ENCODE results near the gene AGER. TPM values are rescaled to one million over a fixed set of nuclear protein-coding genes. Genes with fewer than 3 reads are reported as not detected.

AGER gene
- total and polyA plus RNA-seq, 9 donors, result 3.4 to 12.8 (median 7.9) TPM

GRCh38 chr6:32163559-32164258, 20.3 kb downstream of the AGER start:
- 85 to 88% (median 85%) methylated on average over 7 of the region's 7 CpGs for WGBS, 3 donors
- Histone ChIP-seq H3K36me3 (no peaks in the 10 kb centered on the region), H3K9me3 (no peaks in the 10 kb centered on the region), H3K4me1 (ENCODE audit: insufficient read depth) (no peaks in the 10 kb centered on the region), H3K27me3 (no peaks in the 10 kb centered on the region), H3K4me3 (no peak overlapping the region), H3K27ac (no peak overlapping the region)
- TF ChIP-seq POLR2A (IDR thresholded peaks at IDR 0.05) (no peak), CTCF (IDR thresholded peaks at IDR 0.05) (no peak), EP300 (IDR thresholded peaks at IDR 0.05) (no peak)
- intact Hi-C loops (cut with DNase I), result no loop called here
- no peak for DNase-seq

DNA sequence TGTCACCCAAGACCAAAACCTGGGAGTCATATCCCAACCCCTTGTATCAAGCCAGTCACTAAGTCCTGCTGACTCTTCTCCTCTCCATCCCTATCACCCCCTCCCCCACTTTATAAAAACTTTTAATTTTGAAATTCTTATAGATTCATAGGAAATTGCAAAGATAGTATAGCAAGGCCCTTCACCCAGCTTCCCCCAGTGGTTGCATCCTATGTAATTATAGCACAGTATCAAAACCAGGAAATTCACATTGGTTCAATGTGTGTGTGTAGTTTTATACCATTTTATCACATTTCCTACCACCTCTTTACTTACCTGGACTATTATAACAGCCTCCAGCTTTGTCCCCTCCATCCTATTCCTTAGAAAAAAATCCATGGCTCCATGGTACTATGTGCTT, 26.0 kb downstream of the AGER start:
- no peak overlapping the region for H3K27ac ChIP-seq
- H3K4me3 ChIP-seq, result no peak overlapping the region
- no peaks in the 10 kb centered on the region for H3K27me3 ChIP-seq
- no peak for TF ChIP-seq POLR2A (IDR thresholded peaks at IDR 0.05)
- H3K36me3 ChIP-seq, result no peaks in the 10 kb centered on the region
- H3K4me1 ChIP-seq (ENCODE audit: insufficient read depth), result peaks cover 6% of the 10 kb centered on the region
- intact Hi-C loops (cut with DNase I), result loop anchor here in 1 of 4 donors (10.0 kb wide), 1 partner anchor 73 kb away; no protein-coding TSS in a partner anchor
- no peaks in the 10 kb centered on the region for H3K9me3 ChIP-seq
- no peak for DNase-seq

GRCh38 chr6:32156891-32157290, 27.2 kb downstream of the AGER start:
- TF ChIP-seq EP300 (IDR thresholded peaks at IDR 0.05), result no peak
- TF ChIP-seq CTCF (IDR thresholded peaks at IDR 0.05), result no peak
- no peak for TF ChIP-seq POLR2A (IDR thresholded peaks at IDR 0.05)
- H3K36me3 ChIP-seq, result no peaks in the 10 kb centered on the region
- no peak overlapping the region for H3K27ac ChIP-seq
- H3K4me1 ChIP-seq (ENCODE audit: insufficient read depth), result peaks cover 9% of the 10 kb centered on the region
- H3K4me3 ChIP-seq, result no peak overlapping the region
- 78 to 87% (median 79%) methylated on average over 9 of the region's 9 CpGs for WGBS, 3 donors
- no peaks in the 10 kb centered on the region for H3K9me3 ChIP-seq
- no peak for DNase-seq
- intact Hi-C loops (cut with DNase I), result loop anchor here in 1 of 4 donors (10.0 kb wide), 1 partner anchor 72 kb away; no protein-coding TSS in a partner anchor
- H3K27me3 ChIP-seq, result no peaks in the 10 kb centered on the region

DNA sequence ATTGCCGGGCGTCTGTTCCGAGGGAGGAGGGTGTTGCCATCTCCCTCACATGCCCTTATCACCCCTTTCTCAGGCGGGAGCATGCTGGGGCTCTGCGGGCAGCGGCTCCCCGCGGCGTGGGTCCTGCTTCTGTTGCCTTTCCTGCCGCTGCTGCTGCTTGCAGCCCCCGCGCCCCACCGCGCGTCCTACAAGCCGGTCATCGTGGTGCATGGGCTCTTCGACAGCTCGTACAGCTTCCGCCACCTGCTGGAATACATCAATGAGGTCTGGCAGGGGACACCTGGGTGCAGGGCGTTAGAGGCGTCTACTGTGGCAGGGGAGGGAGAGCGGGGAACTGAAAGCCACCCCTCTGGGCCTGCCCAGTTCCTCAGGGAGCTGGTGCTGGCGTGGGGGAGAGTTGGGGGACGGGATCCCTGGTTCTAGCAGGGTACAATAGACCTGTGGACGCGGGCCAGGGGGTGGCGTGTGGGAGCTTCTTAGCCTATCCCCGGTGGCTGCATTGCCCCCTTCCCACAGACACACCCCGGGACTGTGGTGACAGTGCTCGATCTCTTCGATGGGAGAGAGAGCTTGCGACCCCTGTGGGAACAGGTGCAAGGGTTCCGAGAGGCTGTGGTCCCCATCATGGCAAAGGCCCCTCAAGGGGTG, 29.4 kb downstream of the AGER start:
- H3K4me1 ChIP-seq (ENCODE audit: insufficient read depth), result peaks cover 9% of the 10 kb centered on the region
- no peaks in the 10 kb centered on the region for H3K9me3 ChIP-seq
- DNase-seq, result peak; percentile 76 to 84 (median 82)
- peak overlapping the region; percentile 51 for H3K4me3 ChIP-seq
- peak in 2 of 3 donors; percentile 86 to 87 for TF ChIP-seq CTCF (IDR thresholded peaks at IDR 0.05)
- no peak for TF ChIP-seq EP300 (IDR thresholded peaks at IDR 0.05)
- intact Hi-C loops (cut with DNase I), result loop anchor here in 3 of 4 donors (2.0 to 10.0 kb wide), 3 partner anchors 36 to 70 kb away; no protein-coding TSS in a partner anchor
- no peaks in the 10 kb centered on the region for H3K27me3 ChIP-seq
- 1 to 5% (median 2%) methylated on average over 33 to 34 of the region's 34 CpGs for WGBS, 3 donors
- H3K27ac ChIP-seq, result peak overlapping the region; percentile 90 to 94
- H3K36me3 ChIP-seq, result no peaks in the 10 kb centered on the region
